ENCODE measurements around the gene SRRM4.
"Not testable (repeated sequence)": the region's sequence is repeated elsewhere in the genome, so short reads cannot be mapped to it uniquely, and the experiment has no call there.

The SRRM4 gene

DNA sequence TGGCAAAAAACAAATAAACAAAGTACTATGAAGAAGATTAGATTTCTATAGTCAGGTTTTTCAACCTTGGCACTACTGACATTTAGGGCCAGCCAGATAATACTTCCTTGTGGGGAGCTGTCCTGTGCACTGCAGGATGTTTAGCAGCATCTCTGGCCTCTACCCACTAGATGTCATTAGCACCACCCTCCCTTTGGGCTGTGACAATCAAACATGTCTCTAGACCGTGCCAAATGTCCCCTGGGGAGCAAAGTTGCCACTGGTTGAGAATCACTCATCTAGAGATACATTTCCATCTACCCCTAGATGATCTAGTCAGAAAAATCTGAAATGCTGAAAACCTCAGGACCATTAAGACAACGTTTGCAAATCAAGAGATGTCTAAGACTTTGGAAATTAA, 29.9 kb downstream of the SRRM4 start:
- DNase-seq: no peak

DNA sequence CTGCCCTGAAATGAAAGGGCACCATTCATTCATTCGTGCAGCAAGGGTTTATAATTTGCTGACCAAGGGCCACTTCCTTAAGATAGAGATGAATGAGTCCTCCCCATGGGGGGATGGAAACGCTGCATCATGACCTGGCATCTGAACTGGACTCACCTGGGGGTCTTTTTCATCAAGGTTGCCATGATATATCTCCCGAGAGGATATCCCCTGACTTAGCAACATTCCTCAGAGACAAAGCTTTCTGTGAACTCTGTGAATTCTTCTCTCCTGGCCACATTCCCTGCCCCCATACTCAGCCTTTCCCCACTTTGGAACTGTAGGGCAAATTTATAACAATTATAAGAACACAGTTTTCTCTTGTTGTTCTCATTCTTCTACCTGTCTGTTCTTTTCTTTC, 30.8 kb downstream of the SRRM4 start:
- DNase-seq: no peak

DNA sequence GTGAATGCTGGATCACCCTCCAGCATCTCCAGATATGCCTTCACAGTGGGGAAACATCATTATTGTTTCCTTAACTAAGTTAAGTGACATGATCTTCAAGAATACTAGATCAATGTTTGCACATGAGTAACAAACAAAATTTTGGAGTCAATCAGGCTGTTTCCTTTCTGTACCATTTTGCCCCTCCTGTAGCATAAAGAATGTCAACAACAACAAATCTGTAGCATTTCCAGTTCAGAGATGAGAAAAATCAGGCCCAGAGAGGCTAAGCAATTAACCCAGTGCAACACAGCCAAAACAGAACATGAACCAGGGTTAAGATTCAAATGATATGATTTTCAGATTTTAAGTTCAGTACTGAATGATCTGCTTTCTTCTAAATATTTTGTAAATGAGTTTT, 31.7 kb downstream of the SRRM4 start:
- DNase-seq: no peak

DNA sequence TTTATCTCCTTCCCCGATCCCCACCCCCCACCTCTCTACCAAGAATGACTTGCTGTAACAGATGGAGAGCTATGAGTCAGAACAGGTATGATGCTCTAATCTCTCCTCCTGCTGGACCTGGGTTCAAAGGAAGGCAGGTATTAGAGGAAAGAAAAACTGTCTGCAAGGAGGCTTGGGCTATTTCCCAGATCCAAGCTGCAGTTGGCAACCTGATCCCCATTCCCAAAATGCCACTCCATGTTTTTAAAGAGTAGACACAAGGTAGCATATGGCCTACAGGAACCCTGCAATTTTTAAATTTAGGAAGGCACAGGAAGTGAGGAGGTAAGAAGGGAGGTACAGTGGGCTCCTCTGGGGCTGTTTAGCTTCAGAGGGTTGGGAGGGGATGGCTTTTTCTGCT, 33.0 kb downstream of the SRRM4 start:
- DNase-seq: no peak

DNA sequence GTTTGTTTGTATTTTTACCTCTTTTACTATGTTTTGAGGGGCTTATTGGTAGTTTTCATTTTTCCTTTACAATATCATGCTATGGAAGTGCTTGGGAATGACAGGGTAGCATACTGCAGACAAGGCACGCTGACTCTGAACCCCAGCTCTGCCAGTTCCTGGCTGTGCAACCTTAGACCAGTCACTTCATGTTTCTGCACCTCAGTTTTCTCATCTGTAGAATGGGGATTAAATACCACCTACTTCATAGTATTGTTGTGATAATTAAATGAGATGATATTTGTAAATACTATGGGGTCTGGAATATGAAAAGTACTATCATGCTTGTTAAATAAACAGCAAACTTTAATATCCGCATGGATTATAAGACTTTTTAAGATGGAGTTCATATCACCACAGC, 35.4 kb downstream of the SRRM4 start:
- DNase-seq: no peak

DNA sequence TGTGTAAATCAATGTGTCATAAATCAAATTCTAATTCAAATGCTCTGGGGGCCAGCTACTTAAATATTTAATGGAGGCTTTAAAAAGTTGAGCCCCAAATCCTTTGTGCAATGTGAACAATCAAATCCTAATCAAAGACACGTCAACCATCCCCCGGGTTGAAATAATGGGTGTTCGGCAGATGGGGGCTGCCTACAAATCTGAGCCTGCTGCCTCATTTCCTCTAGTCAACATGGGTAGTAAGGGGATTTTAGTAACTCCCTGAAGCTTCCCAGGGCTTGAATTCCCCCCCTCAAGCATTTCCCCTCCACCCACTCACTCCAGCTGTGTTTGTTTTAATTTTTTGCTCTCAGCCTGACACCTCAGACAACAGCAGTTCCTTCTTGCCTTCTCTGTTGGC, 37.8 kb downstream of the SRRM4 start:
- no peak for DNase-seq

DNA sequence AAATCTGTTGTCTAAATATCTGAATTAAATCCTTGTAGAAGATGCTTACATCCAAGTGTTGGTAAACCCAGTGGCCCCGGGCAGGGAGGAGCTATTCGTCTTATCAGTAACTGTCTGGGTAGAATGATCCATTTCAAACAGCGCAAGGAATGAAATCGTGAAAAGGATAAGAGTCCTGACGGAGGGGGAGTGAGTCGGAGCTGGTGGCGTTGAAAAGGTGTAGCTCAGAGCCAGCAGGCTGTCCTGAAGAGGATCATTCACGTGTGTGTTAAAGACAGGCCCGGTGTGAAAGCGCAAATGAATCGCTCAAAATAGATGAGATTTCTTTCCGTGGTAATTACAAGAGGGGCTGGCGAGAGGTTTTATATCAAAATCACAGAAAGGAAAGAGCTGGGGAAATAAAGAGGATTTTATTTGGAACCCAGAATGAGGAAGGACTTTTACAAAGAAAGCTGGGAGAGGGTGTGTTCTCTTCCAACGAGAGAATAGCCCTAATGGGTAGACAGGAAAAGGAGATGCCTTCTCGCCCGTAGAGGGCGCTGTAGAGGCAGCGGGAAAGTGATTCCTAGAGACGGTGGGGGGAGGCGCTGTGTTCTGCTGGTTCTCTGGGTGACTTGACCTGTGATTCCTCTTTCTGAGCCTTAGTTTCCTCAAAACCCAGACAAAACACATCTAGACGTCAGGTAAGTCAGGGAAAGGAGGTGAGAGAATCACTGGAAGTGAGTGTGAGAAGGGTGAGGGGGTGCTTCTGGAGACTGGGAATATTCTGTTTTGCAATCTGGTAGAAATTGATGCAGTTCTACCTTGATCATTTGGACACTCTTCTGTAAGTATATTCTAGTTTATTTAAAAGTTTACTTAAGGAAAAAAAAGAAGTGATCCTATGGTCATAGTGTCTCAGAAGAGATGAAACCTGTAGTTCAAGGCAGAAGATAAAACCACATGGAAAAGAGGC, 39.3 kb downstream of the SRRM4 start:
- DNase-seq: peak in 1 of 5 experiments; percentile 12

DNA sequence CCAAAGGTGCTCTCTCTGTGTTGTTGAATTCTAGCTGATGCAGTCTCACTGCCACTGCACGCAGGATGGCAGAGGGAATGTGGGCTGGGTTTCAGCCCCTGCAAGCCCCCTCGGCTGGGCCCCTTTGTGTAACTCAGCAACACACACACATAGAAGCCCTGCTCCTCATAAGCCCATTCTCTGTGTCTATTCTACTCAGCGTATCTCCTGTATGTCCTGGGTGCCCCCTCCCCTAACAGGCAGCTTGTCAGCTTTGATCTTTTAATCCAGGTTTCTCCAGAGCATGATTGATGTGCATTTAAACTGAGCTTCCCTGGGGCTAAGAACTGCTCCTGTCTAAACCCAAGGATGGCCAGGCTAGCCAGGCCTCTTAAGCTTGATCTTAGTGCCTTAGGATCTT, 43.0 kb downstream of the SRRM4 start:
- DNase-seq: no peak

DNA sequence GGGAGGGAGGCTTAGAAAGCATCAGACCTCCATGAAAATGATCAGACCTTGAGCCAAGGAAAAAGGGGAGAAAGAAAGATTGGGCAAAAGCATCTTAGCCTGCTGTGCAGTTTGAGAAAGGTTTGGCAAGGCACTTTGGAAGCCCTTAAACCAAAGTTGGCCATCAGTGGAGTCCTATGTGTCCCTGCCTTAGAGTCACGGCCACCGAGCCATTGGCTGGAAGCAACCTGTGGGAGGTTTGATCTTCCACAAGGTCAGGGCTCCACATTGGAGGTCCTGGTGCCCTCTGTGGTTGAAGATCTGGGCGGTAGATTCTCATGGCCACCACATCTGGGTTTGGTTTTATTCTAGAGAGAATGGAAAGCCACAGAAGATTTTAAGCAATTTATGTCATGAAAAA, 44.4 kb downstream of the SRRM4 start:
- no peak for DNase-seq

DNA sequence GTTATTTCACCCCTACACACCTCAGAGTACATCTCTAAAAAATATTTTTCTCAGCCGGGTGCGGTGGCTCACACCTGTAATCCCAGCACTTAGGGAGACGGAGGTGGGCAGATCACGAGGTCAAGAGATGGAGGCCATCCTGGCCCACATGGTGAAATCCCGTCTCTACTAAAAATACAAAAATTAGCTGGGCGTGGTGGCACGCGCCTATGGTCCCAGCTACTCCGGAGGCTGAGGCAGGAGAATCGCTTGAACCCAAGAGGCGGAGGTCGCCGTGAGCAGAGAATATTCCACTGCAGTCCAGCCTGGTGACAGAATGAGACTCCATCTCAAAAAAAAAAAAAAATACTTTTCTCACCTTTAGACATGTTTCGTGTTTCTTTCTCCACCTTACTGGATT, 52.0 kb downstream of the SRRM4 start:
- not testable (repeated sequence) for DNase-seq

DNA sequence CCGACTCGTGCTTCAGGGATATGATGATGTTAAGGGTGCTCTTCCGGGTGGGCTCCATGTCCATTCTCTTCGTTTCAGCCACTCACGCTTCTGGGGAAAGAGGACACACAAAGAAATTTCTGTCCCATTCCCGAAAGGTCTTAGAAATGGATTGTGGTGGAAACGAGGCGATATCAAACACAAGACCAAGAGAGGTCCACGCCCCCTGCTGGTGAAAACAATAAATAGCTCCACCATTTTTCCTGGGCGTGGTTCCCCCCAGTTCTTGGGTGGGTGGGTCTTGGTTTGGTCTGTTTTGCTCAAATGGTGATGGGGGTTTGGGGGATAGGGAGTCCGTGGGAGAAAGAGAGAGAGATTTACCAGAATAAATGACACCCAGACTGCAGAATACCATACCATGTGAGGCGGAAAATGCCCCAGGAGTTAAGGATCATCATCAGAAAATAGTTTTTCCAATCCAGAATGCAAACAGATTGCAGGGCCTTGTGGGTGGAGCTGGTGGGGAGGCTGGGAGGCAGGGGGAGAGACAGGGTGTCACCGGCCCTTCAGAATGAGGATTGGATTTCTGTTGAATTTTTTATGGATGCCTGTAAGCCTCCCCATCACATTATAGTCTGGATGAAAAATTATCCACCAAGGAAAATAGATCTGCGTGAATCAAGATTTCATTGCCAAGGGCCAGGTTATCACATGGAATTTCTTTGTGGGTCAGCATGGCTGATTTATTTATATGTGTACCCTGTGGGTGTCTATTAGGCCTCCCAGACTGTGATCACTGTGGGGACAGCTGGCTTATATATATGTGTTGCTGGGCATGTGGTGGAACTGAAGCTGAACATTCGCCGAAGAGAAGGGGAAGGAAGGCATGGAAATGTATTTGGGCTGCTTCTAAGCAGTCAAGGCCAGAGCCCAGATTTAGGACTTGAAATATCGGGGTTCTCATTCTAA, 55.8 kb downstream of the SRRM4 start:
- DNase-seq: peak in 1 of 5 experiments; percentile 20

DNA sequence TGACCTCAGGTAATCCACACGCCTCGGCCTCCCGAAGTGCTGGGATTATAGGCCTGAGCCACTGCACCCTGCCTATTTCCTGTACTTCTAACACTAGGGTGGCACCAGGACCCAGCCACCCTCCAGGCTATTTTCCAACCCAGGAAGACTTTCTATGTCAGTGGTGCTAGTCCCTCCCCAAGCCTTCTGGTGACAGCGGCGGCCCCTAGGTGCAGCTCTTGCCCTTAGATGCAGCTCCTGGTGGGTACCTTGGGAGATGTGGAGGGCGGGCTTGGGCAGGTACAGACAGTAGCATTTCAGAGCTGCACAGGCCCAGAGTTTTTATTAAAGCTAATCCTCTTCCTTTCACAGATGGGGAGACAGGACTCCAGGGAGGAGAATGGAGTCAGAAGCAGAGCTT, 62.8 kb downstream of the SRRM4 start:
- DNase-seq: no peak

DNA sequence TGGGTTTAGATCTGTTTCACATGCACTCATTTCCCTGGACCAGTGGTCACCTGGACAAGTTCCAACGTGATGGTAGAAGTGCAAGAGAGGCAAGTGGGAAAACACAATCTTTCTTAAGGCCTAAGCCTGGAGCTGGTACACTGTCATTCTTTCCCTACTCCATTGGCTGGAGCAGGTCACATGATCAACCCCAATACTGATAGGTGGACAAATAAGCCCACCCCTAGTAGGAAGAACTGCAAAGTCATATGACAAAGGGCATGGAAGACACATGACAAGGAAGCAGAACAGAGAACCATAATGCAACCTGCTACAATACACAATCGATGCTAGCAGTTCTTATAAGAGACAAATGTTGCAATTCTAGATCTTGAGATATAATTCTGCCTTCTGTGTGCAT, 66.3 kb downstream of the SRRM4 start:
- DNase-seq: no peak

DNA sequence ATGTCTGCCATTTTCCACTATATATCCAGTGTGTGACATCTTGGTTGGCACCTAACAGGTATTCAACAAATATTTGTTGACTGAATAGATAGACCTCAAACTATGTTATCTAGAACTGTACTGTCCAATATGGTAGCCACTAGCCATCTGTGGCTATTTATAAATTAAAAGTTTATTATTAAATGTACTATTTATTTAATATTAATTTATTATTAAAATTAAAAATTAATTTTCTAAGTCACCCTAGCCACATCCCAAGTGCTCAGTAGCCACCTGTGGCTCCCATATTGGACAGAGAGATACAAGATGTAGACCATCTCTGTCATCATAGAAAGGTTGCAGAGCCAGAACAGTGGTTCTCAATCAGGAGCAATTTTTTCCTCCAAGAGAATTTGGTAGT, 69.3 kb downstream of the SRRM4 start:
- DNase-seq: no peak

DNA sequence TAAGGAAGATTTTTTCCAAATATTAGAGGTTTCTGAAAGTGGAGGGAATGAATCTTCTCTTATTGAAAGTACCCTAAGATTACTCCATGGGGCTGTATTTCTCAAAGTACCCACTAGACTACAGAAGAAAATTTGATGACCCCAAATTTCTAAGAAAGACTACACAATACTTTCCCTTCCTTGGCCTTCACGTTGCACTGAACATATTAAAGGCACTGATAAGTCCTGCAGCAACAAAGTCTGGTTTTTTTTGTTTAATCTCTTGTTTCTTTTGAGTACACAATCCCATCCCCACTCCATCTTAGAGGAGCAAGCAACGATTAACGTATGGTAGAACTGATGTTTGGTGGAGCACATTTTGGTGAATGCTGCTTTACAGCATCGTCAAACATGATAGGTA, 70.1 kb downstream of the SRRM4 start:
- DNase-seq: no peak

DNA sequence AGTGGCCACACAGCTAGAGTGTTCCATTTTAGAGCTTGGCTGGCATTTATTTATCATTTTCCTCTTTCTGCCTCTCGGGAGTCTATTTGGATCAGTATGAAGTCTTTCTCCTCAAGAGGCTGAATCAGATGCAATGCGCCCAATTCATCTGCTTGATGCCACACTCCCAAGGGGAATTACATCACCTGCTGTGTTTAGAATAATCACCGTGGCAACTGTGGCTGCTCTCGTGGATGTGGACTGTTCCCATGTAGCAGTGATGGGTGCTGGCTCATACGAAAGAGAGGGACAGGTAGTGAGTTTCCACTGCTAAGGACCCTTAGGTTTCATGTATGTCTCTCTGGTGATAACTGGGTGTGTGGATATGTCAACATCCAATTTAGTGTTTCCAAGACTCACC, 70.7 kb downstream of the SRRM4 start:
- DNase-seq: no peak

DNA sequence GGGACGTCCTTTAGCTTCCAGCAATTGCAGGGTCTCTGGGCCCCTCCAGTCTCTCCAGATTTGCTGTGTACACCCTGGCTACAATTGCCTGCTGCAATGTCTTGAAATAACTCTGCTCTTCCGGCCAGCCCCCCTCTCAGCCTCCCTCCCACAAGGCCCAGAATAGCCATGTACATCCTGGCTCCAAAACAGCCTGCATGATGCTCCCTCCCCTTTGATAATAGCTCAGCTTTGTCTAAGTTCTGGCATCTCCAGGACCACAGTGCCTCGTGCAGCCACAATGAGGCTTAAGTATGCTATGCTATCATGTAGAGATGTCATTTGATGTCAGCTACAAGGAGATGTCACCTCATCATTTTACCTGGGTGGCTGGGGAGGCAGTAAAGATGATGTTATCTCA, 74.6 kb downstream of the SRRM4 start:
- DNase-seq: no peak

DNA sequence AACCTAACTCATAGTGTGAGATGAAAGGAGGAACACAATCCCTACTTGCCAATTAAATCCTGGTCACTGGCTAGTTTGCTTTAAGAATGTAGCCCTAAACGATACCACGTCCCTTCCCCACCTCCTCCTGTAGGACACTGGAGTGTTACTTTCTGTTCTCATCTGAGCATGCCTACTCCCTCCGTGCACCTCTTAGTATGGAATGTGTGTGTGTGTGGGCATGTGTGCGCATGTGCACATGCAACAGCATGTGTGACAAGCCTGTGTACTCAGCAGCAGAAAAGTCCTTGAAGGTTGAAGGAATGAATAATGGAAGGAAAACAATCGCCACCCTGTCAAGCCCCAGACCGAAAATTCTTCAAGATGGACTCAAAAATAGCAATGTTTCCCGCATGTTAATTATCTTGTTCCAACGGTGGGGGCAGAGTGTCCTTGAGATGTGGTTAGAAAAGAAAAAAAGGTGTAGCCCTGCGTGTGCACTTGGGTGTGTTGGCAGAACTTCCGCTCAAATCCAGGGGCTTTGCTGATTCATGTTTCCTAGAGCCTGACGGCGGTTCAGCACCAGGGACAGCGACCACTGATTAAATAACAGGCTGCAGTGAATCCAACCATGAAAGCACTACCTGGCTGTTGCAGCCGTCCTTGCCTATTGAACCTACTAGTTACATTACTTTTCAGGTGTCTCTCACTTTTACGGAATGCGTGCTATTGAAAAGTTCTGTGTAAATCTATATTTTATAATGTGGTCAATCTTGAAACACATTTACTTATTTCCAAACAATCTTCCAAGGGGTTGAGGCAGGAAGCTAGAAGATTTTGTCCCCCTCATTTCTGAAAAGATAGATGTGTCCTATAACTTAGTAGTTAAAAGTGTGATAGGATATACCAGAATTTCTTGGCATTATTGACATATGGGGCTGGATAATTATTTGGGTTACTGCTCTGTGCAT, 79.8 kb downstream of the SRRM4 start:
- DNase-seq: peak in 1 of 5 experiments; percentile 39

DNA sequence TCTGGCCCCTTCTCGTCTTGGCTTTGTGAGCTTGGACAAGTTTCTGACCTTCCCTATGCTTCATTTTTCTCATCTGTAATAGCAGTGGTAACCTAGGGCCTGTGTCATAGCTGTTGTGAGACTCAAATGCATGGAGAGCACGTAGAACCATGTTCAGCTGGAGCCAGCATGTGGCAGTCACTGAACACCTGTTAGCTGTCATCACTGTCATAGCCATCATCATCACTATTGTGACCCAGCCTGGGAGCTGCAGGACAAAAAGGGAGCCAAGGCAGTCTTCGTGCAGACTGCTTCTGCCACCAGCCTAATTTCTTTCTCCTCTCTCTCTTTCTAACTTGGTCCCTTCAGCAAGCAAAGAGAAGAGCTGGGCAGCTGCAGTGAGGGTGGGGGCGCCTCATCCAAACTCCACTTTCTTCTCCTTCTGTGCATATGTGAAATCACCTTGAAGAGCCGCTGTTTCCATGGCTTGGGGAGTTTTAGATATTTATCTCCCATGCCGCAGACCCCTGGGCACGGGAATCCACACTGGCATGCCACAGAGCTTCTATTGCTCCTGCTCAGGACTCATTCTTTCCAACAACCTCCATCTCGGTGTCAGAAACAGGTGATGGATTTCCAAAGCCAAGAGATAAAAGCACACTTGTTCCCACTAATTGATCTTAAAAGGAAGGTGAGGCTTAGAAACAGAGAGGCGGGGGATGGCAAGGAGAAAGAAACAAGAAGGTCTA, 87.0 kb downstream of the SRRM4 start:
- DNase-seq: no peak

DNA sequence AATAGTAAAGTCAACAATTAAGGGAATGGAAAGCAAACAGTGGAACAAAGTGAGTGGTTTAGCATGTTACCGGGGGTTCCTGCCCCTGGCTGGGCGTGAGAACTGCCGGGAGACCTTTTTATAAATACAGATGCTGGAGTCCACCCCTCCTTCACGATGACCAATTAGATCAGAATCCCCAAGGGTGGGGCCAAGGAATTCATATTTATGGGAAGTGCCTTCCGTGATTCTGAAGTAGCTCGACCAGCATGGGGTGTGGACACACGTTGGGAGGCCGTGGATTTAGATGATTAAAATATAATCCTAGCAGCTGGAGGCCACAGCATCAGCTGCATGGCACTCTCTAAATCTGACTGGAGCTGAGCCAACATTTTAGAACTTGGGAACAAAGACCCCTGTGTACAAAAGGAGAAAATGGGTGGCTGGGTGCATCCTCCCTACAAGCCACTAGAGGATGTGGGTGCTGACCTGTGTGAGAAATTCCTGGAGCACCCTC, 87.9 kb downstream of the SRRM4 start:
- no peak for DNase-seq

DNA sequence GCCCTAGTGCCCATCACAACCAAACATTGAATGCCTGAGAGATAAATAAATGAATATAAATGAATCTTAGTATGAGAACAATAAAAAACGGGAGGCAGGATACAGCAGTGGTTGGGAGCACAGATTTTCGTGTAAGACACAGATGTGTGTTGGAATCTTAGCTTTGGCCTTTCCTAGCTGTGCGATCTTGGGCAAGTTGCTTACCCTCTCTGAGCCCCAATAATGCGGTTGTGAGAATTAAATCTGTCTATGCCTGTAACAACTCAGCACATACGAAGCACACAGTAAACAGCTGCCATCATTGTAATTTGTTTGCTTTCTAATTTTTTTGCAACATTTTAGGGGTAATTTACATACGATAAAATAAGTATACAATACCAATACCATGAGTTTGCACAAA, 89.8 kb downstream of the SRRM4 start:
- DNase-seq: no peak
